HG03060 (cell line): Measurements from ENCODE around the gene PTMA.

Experiments
- ATAC-seq: cut with Tn5 transposase; IDR thresholded peaks from one replicate; pipeline ENCODE4 v1.9.1; 2021; ENCODE audit warnings: low read depth, moderate number of reproducible peaks; ENCODE audit not compliant: unreplicated experiment

Gene PTMA

DNA sequence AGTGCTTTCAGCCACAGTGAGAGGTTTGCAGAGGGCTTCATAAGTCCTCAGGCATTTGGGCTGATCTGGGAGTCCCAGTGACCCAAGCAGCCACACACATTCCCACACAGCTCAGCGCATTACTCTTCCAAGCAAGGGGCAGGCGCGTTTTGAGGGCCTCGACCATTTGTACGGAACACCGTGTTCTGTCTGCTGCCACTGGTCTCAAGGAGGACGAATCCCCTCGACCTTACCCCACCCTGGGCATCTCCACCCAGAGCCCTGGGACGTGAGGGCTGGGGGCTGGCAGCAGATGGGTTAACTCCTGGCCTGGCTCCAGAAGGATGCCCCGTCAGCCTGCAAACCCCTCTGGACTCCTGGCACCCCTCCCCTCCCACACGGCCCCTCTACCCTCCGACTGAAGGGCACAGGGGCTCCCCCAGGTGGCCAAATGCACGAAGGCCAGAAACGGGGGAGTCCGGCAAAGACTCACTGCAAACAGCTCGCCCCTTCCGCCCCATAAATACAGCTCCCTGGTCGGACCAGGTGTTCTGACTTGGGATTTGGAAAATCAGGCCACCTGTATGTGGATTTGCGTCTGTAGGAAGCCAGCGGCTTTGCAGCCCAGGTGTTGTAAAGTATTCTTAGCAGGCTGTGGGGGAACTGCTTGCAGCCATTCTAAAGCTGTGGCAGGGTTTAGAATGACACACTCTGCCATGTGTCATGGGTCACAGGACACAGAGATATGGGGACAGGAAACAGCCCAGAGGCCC lies 33.6 kb upstream of the PTMA start:
- peak; percentile 25 for ATAC-seq

DNA sequence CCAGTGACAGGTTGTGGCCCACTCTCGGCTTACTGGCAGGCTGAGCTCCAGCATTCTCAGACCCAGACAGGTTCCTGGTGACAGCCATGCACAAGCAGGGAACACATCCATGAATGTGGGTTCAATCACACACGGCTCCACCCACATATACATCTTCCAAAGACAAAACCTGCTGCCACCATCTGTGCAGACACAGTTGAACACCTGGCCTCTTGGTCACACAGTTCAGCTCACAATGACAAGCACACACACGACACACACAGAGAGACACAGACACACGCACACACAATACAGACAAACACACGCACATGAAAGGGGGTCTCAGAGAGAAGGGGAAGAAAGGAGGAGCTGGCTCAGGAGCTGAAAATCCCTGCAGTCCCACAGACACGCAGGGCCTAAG lies 32.1 kb upstream of the PTMA start:
- no peak for ATAC-seq

GRCh38 chr2:231677632-231678104 lies 30.7 kb upstream of the PTMA start:
- ATAC-seq = no peak

- no peak for ATAC-seq
Observed at GRCh38 chr2:231679908-231680284, 28.4 kb upstream of the PTMA start.

DNA sequence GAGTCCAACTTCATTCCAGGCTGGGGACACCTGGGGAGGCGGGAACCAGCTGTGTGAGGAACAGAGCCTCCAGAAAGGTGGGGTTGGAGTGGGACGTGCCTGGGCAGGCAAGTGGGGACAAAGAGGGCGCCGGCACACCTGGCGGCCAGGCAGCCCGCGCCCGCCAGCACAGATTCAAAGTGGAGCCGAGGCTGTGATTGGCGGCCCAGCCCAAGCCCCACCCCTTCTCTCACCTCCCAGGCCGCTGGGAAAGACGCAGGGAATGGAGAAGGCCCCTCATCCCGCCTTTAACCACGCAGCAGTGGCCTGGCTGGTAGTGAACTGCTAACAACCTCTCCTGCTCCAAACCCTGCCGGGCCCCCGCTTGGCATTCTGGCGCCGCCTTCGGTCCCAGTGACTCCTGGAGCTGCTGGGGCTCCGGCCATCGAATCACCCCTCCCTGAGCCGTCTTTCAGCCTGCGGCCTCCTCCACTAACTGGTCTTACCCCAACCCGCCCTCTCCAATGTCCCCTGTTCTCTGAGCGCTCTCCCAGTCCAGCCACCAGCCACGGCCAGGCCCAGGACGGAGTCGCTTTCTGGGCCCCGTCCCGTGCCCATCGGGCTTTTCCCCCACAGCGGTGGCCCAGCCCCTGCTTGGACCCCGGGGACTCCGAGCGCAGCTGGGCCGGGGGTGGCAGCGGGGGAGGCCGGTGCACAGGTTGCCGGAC lies 27.9 kb upstream of the PTMA start:
- no peak for ATAC-seq

- no peak for ATAC-seq
Observed at GRCh38 chr2:231680992-231681852, 27.1 kb upstream of the PTMA start.

DNA sequence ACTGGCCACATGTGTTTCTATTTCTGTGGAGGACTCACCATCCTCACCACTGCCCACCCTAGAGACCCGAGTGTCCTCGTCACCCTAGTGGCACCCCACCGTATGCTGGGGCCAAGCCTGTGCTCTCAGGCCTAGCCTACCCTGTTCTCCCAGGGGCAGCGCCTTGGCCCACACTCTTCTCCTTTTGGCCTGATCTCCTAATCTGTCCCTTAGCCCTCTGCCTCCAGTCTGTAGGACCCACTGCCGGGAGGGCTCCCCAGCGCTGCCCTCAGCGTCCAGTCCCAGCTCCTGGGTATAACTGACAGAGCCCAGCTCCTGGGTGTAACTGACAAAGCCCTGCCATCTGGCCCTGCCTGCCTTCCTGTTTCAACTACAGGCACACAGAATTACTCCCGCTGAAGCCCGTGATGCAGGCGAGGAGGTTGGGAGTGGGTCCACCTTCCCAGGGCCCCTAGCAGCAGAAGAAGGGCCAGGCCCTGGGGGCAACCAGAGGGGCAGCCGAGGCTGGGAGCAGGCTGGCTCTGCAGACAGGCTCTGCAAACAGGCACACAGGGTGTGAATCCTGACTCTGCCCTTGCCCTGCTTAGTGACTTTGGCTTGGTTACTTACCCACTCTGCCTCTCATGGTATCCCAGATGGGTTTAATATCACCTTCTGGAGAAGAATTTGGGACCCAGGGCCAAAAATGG lies 25.6 kb upstream of the PTMA start:
- ATAC-seq = no peak

GRCh38 chr2:231683292-231684235 lies 24.8 kb upstream of the PTMA start:
- no peak for ATAC-seq

- no peak for ATAC-seq
Observed at GRCh38 chr2:231684314-231685223, 23.8 kb upstream of the PTMA start.

DNA sequence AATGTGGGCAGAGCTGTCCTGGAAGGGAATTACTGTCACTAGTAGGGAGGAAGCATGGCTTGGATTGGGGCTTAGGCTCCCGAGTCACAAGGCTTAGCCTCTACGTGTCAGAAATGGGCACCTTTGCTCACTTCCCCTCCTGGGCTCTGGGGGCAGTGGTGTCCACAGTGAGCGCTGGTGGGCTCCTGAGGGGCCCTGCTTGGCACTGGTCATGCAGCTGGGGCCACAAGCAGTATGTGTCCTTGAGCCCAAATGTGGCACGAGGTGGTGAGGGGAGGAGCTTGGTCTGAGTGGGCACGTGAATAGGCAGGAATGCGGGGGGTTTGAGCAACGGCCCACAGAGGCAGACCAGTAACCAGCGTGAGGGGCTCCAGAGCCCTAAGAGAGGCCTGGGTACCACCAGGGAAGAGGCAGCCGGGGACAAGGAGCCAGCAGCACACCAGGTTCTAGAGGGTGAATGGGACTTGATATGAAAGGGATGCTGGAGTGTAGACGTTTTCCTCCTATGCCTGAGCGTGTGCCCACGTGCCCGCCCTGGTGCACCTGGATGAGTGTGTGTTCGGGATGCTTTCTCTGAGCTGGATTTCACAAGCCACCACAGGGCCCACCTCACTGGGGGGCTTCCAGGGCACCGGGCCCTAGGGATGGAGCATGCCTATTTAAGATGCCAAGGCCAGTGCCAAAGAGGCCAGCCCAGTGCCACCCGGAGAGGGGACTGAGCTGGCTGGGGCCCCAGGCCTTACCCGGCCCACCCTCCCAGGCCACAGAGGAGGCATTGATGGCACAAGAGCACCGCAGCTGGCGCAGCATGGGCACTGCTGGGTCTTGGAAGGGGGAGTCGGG lies 22.8 kb upstream of the PTMA start:
- ATAC-seq = no peak

- ATAC-seq = no peak
Observed at GRCh38 chr2:231686192-231687100, 21.9 kb upstream of the PTMA start.

- ATAC-seq = no peak
Observed at GRCh38 chr2:231687133-231687852, 21.0 kb upstream of the PTMA start.

DNA sequence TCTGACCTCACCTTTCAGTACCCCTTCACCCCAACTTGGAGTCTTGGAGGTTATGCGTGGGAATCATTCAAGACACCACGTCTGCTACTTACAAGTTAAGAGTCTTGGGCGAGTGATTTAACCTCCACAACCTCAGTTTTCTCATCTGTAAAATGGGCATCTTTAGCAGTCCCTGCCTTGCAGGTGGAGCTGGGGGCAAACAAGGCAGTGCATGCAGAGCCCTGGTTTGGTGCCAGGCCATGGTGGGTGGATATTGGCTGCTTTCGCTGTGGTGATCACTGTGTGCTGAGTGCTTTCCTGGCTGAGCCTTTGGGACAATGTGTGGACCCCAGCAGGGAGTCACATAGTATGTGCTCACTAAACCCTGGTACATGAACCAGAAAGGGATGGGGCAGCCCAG lies 20.4 kb upstream of the PTMA start:
- ATAC-seq = no peak

DNA sequence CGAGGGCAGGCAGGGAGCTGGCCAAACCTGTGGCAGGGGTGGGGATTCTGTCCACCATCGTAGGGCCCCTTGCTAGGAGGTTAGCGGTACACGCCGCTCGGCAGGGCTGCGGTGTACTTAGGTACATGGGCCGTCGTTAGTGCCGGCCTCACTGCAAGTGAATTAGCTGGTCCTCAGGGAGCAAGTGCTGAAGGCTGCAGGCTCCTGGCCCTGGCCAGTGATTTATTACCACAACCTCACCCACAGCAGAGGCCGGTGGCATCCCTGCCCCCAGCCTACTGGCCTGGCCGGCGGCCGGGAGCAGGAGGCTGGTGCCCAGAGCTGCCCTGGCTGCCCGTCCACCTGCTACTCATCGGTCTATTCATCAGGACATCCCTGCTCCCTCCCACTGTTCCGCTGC lies 19.6 kb upstream of the PTMA start:
- no peak for ATAC-seq

- no peak for ATAC-seq
Observed at GRCh38 chr2:231689124-231689893, 19.0 kb upstream of the PTMA start.
